ENCODE data around the gene SMIM8.

The SMIM8 gene

DNA sequence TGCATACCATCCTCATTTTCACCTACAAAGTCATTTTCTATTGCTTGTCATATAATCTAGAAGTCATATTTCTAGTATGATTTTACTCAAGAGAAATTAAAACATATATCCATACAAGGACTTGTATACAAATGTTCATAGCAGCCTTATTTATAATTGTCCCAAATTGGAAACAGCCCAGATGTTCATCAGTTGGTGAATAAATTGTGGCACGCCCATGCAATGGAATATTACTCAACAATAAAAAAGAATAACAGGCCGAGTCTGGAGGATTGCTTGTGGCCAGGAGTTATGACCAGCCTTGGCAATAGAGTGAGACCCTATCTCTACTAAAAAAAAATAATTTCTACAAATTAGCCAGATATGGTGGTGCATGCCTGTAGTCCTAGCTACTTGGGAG, 51.0 kb downstream of the SMIM8 start:
- Histone ChIP-seq H3K4me3 (replicated peaks; ENCODE audit: insufficient read depth, low read length) (no peak overlapping the region), H3K27ac (replicated peaks) (no peak overlapping the region), H3K27me3 (ENCODE audit: insufficient read depth, poor library complexity, severe bottlenecking) (no peaks in the 10 kb centered on the region)
- no peak for DNase-seq (ENCODE audit: low read depth in 1 of 2, low spot score in 1 of 2)
- TF ChIP-seq POLR2AphosphoS5 (IDR thresholded peaks at IDR 0.05; ENCODE audit: low read depth) (no peak), SPI1 (IDR thresholded peaks at IDR 0.05; ENCODE audit: borderline replicate concordance, low read depth) (no peak), GABPA (IDR thresholded peaks at IDR 0.05; ENCODE audit: low read depth) (no peak)
- TF ChIP-seq, protein P1, sequence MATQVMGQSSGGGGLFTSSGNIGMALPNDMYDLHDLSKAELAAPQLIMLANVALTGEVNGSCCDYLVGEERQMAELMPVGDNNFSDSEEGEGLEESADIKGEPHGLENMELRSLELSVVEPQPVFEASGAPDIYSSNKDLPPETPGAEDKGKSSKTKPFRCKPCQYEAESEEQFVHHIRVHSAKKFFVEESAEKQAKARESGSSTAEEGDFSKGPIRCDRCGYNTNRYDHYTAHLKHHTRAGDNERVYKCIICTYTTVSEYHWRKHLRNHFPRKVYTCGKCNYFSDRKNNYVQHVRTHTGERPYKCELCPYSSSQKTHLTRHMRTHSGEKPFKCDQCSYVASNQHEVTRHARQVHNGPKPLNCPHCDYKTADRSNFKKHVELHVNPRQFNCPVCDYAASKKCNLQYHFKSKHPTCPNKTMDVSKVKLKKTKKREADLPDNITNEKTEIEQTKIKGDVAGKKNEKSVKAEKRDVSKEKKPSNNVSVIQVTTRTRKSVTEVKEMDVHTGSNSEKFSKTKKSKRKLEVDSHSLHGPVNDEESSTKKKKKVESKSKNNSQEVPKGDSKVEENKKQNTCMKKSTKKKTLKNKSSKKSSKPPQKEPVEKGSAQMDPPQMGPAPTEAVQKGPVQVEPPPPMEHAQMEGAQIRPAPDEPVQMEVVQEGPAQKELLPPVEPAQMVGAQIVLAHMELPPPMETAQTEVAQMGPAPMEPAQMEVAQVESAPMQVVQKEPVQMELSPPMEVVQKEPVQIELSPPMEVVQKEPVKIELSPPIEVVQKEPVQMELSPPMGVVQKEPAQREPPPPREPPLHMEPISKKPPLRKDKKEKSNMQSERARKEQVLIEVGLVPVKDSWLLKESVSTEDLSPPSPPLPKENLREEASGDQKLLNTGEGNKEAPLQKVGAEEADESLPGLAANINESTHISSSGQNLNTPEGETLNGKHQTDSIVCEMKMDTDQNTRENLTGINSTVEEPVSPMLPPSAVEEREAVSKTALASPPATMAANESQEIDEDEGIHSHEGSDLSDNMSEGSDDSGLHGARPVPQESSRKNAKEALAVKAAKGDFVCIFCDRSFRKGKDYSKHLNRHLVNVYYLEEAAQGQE (IDR thresholded peaks at IDR 0.05; ENCODE audit: insufficient replicate concordance, low read depth), result no peak
- TF ChIP-seq, protein P2, sequence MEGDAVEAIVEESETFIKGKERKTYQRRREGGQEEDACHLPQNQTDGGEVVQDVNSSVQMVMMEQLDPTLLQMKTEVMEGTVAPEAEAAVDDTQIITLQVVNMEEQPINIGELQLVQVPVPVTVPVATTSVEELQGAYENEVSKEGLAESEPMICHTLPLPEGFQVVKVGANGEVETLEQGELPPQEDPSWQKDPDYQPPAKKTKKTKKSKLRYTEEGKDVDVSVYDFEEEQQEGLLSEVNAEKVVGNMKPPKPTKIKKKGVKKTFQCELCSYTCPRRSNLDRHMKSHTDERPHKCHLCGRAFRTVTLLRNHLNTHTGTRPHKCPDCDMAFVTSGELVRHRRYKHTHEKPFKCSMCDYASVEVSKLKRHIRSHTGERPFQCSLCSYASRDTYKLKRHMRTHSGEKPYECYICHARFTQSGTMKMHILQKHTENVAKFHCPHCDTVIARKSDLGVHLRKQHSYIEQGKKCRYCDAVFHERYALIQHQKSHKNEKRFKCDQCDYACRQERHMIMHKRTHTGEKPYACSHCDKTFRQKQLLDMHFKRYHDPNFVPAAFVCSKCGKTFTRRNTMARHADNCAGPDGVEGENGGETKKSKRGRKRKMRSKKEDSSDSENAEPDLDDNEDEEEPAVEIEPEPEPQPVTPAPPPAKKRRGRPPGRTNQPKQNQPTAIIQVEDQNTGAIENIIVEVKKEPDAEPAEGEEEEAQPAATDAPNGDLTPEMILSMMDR (IDR thresholded peaks at IDR 0.05; ENCODE audit: insufficient read depth, low read length), result no peak

DNA sequence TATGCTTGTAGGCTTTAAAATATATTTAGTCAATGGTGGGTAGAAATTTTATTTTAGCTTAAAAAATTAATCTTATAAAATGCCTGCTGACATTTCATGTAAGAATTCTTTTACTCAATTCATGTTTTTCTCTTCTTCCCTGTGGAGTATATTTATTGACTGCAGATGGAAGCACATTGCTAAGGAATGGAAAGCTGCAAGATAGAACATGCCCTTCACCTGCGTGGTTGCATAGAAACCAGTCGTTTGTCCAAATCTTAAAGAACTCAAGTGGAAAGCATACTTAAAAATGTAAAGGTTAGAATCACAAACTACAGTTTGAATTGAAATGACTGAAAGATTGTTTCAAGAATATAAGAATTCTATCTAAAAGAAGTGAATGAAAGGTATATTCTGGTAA, 52.9 kb downstream of the SMIM8 start:
- TF ChIP-seq, protein P2 (IDR thresholded peaks at IDR 0.05; ENCODE audit: insufficient read depth, low read length), result no peak
- no peak for TF ChIP-seq SPI1 (IDR thresholded peaks at IDR 0.05; ENCODE audit: borderline replicate concordance, low read depth)
- TF ChIP-seq POLR2AphosphoS5 (IDR thresholded peaks at IDR 0.05; ENCODE audit: low read depth), result no peak
- TF ChIP-seq GABPA (IDR thresholded peaks at IDR 0.05; ENCODE audit: low read depth), result no peak
- TF ChIP-seq, protein P1 (IDR thresholded peaks at IDR 0.05; ENCODE audit: insufficient replicate concordance, low read depth), result no peak
- DNase-seq (ENCODE audit: low read depth in 1 of 2, low spot score in 1 of 2), result no peak
- Histone ChIP-seq H3K27me3 (ENCODE audit: insufficient read depth, poor library complexity, severe bottlenecking) (no peaks in the 10 kb centered on the region), H3K4me3 (replicated peaks; ENCODE audit: insufficient read depth, low read length) (no peak overlapping the region), H3K27ac (replicated peaks) (no peak overlapping the region)

DNA sequence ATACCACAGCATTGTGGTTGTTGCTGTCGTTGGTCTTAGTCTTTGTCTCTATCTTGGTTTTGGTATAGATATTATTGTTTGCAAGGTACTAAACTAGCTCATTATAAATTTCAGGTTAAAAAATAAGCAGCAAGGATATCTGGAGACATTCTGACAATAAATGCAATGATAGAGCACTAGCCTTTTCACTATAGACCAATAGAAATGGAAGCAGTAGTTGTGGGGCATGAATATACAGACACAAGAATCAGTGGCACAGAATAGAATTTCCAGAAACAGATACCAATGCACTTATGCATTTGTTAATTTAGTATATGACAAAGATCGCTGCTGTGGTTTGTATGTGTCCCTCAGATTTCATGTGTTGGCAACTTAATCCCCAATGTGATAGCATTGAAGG, 54.3 kb downstream of the SMIM8 start:
- Histone ChIP-seq H3K4me3 (replicated peaks; ENCODE audit: insufficient read depth, low read length) (no peak overlapping the region), H3K27me3 (ENCODE audit: insufficient read depth, poor library complexity, severe bottlenecking) (no peaks in the 10 kb centered on the region), H3K27ac (replicated peaks) (no peak overlapping the region)
- DNase-seq (ENCODE audit: low read depth in 1 of 2, low spot score in 1 of 2), result no peak
- no peak for TF ChIP-seq SPI1 (IDR thresholded peaks at IDR 0.05; ENCODE audit: borderline replicate concordance, low read depth)
- TF ChIP-seq GABPA (IDR thresholded peaks at IDR 0.05; ENCODE audit: low read depth), result no peak
- TF ChIP-seq, protein P1 (IDR thresholded peaks at IDR 0.05; ENCODE audit: insufficient replicate concordance, low read depth), result no peak
- TF ChIP-seq, protein P2 (IDR thresholded peaks at IDR 0.05; ENCODE audit: insufficient read depth, low read length), result no peak
- no peak for TF ChIP-seq POLR2AphosphoS5 (IDR thresholded peaks at IDR 0.05; ENCODE audit: low read depth)
